ENCODE measurements around the gene C2orf78.

The C2orf78 gene

GRCh38 chr2:73838889-73839534 is 55.0 kb downstream of the C2orf78 start:
- no peak for DNase-seq

DNA sequence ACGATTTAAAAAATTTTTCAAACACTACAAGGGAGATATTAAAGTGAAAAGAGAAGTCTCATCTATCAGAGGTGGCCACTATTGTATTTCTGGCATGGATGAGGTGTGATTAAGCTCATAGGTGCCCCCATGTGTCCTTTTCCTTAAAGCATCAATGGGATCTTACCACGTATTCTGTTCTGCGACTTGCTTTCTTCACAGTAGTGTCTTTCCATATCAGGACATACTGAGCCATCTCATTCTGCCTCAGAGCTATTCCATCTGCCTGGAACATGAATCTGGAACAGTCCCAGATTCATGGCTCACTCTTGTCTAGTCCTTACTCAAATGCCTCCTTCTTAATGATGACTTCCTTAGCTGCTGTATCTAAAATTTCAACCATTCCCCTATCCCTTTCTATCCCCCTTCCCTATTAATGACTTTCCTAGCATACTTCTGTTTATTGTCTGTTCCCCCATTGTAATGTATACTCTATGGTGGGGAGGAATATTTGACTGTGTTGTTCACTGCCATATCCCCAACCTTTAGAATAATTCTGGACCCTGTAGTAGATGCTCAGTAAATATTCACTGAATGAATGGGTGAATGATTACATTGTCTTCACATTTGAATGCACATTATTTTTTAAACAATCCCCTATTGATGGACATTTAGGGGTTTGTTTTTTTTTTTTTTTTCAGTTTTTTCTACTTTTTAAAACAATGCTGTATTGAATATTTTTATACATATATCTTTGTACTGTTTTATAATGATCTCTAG is 55.8 kb downstream of the C2orf78 start:
- no peak for DNase-seq

GRCh38 chr2:73841912-73842738 is 58.1 kb downstream of the C2orf78 start:
- DNase-seq = no peak

DNA sequence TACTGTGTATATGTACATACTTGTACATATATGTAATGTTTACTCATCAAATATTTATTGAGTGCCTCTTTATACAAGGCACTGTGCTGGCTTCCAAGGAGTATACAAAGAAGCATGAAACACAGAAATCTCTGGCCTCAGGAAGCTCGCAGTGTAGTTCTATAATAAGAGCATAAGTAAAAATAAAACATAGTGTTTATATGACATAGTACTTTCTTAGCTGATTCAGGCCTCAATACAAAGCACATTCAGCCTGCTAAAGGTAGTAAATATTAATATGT is 58.7 kb downstream of the C2orf78 start:
- DNase-seq = no peak

DNA sequence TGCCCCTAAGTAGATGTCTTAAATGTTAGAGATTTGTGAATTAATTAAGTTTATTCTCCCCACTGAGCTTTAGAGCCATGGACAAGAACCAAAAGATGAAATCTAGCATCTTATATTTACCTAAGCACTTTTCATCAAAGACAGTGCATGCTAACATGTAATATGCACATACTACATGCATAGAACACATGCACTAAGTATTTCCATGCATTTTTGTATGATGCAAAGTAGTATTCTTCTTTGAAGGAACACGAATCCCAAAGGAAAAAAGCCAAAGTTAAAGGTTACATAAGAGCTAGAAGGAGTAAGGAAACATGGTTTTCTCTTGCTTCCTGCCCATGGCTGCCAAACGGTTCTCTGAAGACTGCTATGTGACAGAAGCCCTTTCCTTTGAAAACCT is 60.1 kb downstream of the C2orf78 start:
- DNase-seq = no peak

- DNase-seq = no peak
Measured at GRCh38 chr2:73850009-73850408, 66.0 kb downstream of the C2orf78 start.

- no peak for DNase-seq
Measured at GRCh38 chr2:73851274-73851673, 67.3 kb downstream of the C2orf78 start.

- DNase-seq = no peak
Measured at GRCh38 chr2:73852020-73852419, 68.0 kb downstream of the C2orf78 start.

- DNase-seq = no peak
Measured at GRCh38 chr2:73855526-73855925, 71.5 kb downstream of the C2orf78 start.

- DNase-seq = no peak
Measured at GRCh38 chr2:73856214-73856613, 72.2 kb downstream of the C2orf78 start.

DNA sequence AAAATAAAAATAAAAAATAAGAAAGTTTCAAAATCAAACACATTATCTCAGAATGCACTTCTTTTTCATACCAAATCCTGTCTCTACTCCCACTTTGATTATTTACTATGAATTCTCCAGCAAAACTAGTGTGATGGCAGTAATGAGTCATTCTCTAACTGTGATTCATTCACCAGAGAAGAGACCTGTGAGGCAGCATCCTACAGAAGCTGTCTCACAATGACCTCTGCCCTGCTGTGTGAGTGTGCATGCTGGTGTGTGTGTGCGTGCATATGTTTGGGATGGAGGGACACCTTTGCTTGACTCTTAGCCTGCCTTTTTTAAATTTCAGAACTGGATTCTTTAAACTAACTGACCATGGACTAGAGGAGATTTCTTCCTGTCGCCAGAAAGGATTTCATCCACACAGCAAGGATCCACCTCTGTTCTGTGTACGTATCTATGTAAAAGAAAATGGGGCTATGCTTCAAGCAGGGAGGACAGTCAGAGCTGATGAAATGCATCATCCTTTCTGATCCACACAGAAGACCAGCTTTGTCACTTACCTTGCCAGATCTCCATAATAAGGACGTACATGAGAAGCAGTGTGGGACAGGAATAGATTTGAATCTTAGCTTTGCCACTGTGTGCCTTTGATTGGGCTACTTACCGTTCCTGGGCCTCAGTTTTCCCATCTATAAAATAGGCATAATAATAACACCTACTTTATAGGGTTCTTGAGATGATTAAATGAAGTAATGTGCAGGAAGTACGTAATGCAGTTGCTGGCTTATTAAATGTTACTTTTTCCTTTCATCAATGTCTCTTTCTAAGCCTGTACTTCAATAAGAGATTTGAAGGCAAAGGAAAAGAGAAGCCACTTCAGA is 76.0 kb downstream of the C2orf78 start:
- DNase-seq = no peak

DNA sequence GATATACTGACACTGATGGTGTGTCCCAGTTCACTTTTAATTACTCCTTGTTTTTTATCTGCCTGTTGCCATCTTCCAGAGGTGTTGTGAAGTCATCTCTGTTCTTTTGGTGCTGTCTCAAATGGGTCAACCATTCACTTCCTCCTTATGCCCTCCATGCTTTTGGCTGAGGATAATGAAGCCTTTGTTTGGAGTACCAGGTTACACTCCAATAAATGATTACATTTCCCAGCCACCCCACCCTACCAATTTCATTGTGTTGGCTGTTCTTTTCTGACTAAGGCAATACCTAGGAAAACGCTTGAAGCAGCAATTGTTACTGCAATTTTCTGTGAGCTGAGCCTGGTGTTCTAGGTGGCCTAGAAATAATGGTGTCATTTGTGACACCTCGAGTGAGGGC is 79.0 kb downstream of the C2orf78 start:
- DNase-seq = no peak
